Kidney epithelial cell (primary cell): ENCODE data around the gene RPTOR. TPM values are rescaled to one million over a fixed set of nuclear protein-coding genes. Genes with fewer than 3 reads are reported as not detected.
A peak's percentile ranks its signal among the peaks of the same experiment; 100 is the strongest.

ENCODE experiments used
- DNase-seq: peaks from one replicate; pipeline ENCODE4 v3.0.0-alpha.2; 2010; ENCODE audit warnings: low read depth
- H3K27me3 ChIP-seq: 2 replicates; pipeline ENCODE4 v1.6.0; 2011; ENCODE audit warnings: low read length; ENCODE audit not compliant: control insufficient read depth, insufficient read depth
- H3K36me3 ChIP-seq: 2 replicates; pipeline ENCODE4 v1.5.1; 2011; ENCODE audit warnings: low read length; ENCODE audit not compliant: control insufficient read depth, insufficient read depth
- H3K4me3 ChIP-seq: 2 replicates; pipeline ENCODE4 v1.5.1; 2011; ENCODE audit warnings: low read depth, mild to moderate bottlenecking, control low read depth, low read length
- total RNA-seq: library from RNA; depleted of rRNA; stranded (reverse); fragments of >200 nt; gene quantifications from 2 replicates; pipeline ENCODE4 v1.2.3, GENCODE V29; 2015
- TF ChIP-seq, protein P1 (sequence below): IDR thresholded peaks from 2 replicates; pipeline ENCODE4 v1.5.1; 2011; ENCODE audit warnings: mild to moderate bottlenecking, moderate library complexity, low read length, control low read depth, inconsistent platforms; ENCODE audit not compliant: insufficient read depth, poor library complexity, severe bottlenecking

Gene RPTOR
- total RNA-seq, 1 donor from 2014 or later: 22.7 TPM

DNA sequence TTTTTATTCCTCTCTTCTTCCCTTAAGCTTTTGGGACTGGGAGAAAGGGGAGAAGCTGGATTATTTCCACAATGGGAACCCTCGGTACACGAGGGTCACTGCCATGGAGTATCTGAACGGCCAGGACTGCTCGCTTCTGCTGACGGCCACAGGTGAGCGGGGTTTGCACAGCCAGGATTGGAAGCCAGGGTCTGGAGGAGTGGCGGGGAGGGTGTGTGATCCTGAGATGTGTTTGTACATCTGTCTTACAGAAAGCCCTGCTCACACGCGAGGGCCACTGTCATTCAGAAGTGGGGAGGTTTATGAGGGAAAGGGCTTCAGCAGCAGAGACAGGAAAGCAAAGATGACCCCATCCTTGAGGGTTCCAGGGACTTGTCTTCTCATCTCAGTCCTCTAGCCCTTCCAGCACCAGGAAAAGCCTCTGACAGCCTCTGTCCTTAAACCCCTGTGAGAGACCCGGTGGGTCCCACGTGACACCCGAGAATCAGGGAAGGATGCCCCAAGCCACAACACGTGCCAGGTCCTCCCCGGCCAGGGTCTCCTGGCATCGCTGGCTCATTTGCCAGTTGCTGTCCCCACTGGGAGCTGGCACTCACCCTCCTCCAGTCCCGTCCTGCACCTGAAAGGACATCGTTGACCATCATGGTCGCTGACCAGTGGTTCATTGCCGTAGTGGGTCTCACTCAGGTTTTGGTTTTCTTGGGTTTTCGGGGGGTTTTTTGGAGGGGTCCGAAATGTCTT is 402.7 kb downstream of the RPTOR start:
- no peak for DNase-seq
- Histone ChIP-seq H3K4me3 (no peak overlapping the region), H3K27me3 (no peaks in the 10 kb centered on the region), H3K36me3 (no peaks in the 10 kb centered on the region)
- TF ChIP-seq, protein P1, sequence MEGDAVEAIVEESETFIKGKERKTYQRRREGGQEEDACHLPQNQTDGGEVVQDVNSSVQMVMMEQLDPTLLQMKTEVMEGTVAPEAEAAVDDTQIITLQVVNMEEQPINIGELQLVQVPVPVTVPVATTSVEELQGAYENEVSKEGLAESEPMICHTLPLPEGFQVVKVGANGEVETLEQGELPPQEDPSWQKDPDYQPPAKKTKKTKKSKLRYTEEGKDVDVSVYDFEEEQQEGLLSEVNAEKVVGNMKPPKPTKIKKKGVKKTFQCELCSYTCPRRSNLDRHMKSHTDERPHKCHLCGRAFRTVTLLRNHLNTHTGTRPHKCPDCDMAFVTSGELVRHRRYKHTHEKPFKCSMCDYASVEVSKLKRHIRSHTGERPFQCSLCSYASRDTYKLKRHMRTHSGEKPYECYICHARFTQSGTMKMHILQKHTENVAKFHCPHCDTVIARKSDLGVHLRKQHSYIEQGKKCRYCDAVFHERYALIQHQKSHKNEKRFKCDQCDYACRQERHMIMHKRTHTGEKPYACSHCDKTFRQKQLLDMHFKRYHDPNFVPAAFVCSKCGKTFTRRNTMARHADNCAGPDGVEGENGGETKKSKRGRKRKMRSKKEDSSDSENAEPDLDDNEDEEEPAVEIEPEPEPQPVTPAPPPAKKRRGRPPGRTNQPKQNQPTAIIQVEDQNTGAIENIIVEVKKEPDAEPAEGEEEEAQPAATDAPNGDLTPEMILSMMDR: no peak

DNA sequence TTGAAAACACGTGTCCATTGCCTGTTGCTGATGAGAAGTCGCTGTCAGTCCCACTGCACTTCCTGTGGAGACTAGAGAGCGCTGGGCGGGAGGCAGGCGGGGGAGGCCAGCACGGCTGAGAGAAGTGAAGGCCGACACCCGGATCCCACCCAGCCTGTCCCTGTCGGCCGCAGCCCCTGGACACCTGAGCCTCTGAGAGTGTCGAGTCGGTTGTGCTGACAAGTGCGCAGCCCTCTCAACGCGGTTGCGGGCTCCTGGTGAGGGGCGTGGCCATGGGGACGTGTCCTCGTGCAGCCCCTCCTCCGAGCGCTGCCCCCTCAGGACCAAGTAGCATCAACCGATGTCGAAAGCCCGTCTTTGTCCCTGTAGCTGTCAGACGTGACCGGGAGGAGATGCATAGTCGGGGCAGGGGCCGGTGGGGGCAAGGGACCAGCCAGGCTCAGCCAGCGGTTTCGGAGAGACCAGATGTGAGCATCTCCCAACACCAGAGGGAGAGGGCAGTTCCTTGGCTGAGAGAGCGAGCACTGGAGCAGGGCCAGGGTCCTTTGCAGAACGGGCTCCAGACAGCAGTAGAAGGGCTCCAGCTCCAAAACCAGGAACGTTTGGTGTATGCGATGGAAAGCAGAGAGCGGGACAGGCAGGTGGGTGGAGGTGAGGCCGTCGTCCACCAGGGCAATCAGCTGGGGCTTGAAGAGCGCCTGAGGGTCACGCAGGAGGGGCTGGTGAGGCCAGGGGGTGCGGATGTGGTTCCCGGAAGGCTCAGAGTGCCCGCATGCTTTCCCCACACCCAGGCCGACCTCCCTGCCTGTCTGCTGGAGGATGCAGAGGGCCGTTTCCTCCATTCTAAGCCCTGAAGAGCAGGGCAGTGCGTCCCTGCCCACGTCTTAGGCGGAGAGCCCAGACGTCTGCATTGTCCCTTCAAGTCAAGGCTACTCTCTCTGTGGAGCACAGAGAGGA is 403.7 kb downstream of the RPTOR start:
- no peak overlapping the region for H3K4me3 ChIP-seq
- no peaks in the 10 kb centered on the region for H3K27me3 ChIP-seq
- H3K36me3 ChIP-seq: no peaks in the 10 kb centered on the region
- TF ChIP-seq, protein P1: no peak
- DNase-seq: no peak

DNA sequence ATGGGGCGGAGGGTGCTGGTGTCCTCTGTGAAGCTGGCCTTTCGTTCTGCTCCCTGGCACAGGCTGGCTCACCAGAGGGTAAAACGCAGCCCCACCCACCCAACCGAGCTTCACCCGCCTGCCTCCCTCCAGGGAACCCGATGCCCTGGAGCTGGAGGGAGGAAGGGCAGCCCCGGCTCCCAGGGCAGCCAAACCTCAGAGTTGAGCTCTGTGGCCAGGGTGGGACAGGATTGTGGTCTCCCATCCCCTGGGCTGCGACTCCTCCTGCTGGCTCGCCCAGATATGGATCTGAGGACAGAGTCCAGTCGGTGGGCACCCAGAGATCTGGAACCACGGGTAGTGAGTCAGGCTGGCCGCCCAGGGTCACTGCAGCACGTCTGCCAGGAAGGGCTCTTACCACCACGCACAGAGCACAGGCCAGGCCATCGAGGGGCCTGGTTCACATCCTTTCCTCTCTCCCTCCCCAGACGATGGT is 404.4 kb downstream of the RPTOR start:
- DNase-seq: no peak
- Histone ChIP-seq H3K4me3 (no peak overlapping the region), H3K36me3 (no peaks in the 10 kb centered on the region), H3K27me3 (no peaks in the 10 kb centered on the region)
- TF ChIP-seq, protein P1: peak; percentile 30

DNA sequence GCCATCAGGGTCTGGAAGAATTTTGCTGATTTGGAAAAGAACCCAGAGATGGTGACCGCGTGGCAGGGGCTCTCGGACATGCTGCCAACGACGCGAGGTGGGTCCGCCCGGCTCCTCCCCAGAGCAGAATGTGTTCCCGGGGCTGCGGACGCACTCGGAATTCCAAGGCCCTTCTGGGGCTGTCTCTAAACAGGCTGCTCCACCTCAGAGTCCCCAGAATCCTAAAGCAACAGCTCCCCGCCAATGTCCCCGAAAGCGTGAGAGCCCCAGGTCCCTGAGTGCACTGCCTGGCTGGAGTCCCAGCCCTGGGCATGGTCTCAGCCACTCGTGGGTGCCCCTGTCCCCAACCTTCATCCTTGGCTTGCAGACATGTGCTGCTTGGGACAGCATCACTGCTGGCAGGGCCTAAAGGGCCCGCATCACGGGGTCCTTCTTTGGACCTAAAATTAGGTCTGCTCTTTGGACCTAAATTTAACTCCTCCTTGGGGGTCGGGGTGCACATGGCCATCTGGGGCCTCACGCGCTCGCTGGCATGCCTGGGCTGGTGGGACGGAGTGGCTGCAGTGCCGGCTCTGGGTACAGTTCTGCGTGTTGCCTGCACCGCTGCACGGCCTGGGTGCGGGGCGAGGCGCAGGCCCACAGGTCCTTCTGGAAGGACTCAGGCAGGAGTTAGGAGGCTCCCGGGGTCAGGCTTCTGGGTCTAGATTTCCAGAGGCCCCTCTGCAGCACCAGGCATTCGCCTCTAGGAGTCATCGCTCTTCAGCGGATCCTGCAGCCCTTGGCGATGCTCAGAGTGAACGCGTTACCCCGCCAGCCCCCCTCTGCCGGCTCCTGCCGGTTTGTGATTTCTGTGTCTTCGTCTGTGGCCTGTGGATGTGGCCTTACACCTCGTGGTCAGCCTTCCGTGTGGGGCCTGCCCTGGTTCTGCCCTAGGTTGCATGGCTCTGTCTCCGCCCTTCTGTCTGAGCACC is 405.1 kb downstream of the RPTOR start:
- no peaks in the 10 kb centered on the region for H3K36me3 ChIP-seq
- H3K27me3 ChIP-seq: no peaks in the 10 kb centered on the region
- DNase-seq: no peak
- H3K4me3 ChIP-seq: no peak overlapping the region
- TF ChIP-seq, protein P1: no peak

DNA sequence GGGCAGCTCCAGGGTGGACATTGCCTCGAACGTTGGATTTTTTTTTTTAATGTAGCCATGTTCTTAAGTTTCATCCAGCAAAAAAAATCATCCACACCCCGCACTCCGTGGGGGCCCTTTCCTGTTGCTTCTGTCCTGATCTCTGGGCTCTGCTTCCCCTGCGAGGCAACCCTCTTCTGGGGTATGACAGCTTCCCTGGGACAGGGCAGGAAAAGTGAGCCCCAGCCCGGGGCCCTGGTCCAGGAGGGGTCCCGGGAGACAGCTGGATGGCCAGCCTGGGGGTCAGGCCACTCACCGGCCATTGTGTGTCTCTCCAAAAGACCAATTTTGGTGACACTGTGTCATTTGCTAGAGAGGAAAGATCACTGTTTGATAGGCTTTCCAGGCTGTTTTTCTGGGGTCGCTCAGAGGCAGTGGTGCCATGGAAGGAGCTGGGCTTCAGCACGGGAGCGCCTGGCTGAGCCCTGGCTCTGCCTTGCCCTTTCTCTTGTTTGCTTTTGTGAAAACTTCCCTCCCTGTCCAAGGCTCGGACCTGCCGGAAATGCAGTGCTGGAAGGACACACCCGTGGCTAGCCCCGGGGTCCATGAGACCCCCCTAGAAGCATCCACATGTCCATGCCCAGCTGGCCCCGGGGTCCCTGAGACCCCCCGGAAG is 406.0 kb downstream of the RPTOR start:
- Histone ChIP-seq H3K36me3 (no peaks in the 10 kb centered on the region), H3K4me3 (no peak overlapping the region), H3K27me3 (no peaks in the 10 kb centered on the region)
- DNase-seq: no peak
- TF ChIP-seq, protein P1: no peak
